Stomach (tissue), 9 donors: ENCODE measurements around the gene SUPT3H. TPM values are rescaled to one million over a fixed set of nuclear protein-coding genes. Genes with fewer than 3 reads are reported as not detected.

Source experiments
- DNase-seq, 2 donors: peaks; one replicate each; pipeline versions ENCODE4 v3.0.0 to v3.0.0-alpha.2; 2013 to 2019
- H3K27ac ChIP-seq, 5 donors: fragments of 200-600 bp in 4 of 5; sonication (generic) in 4 of 5; one replicate each; pipeline ENCODE4 v1.5.1; 2013 to 2019; ENCODE audit warnings: mild to moderate bottlenecking in 1 of 5, moderate library complexity in 1 of 5
- H3K27me3 ChIP-seq, 3 donors: fragments of 200-600 bp; sonication (generic); one replicate each; pipeline ENCODE4 v1.5.1; 2017 to 2019; ENCODE audit warnings: mixed run types in 1 of 3
- H3K36me3 ChIP-seq, 4 donors: fragments of 200-600 bp; sonication (generic); 1 replicate in 3 of 4; 2 replicates in 1 of 4; pipeline ENCODE4 v1.5.1; 2016 to 2019
- H3K4me1 ChIP-seq, 4 donors: fragments of 200-600 bp; sonication (generic); one replicate each; pipeline ENCODE4 v1.5.1; 2016 to 2019
- H3K4me3 ChIP-seq, 4 donors: fragments of 200-600 bp; sonication (generic) in 3 of 4; one replicate each; pipeline ENCODE4 v1.5.1; 2016 to 2019; ENCODE audit warnings: mild to moderate bottlenecking in 1 of 4
- H3K9me3 ChIP-seq, 4 donors: fragments of 200-600 bp; sonication (generic); one replicate each; pipeline ENCODE4 v1.5.1; 2016 to 2019
- EP300 ChIP-seq: sonication (generic); formaldehyde crosslinking; IDR thresholded peaks from one replicate; pipeline ENCODE4 v1.6.1; 2017; ENCODE audit warnings: antibody characterized with exemption
- POLR2A ChIP-seq, 4 donors: fragments of 450-650 bp; IDR thresholded peaks; one replicate each; pipeline ENCODE4 v1.6.1; 2016; ENCODE audit warnings: antibody characterized with exemption in 4 of 4, control low read depth in 2 of 4, mild to moderate bottlenecking in 1 of 4, moderate library complexity in 1 of 4
- POLR2AphosphoS5 ChIP-seq, 3 donors: sonication (generic); formaldehyde crosslinking; IDR thresholded peaks; one replicate each; pipeline ENCODE4 v1.6.1; 2016; ENCODE audit warnings: antibody characterized with exemption in 3 of 3
- WGBS, 5 donors: extraction: QIAGEN DNeasy Blood & Tissue Kit in 3 of 5; methylation state at CpG; one replicate each; pipeline versions ENCODE4 v1.1.5 to v1.1.7; 2013 to 2018; 5-methylcytosine and 5-hydroxymethylcytosine counted together
- intact Hi-C: fragments of 100-400 bp; cut with DNase I; formaldehyde crosslinking; loops from one replicate; pipeline ENCODE4 v1.15.1; 2023; ENCODE audit warnings: low total_unique reads
- polyA plus RNA-seq, 3 donors: library from polyadenylated mRNA; stranded (reverse); fragments of 200-250 nt; gene quantifications; one replicate each; pipeline ENCODE4 v1.2.3, GENCODE V29; 2013
- total RNA-seq, 5 donors: library from RNA; depleted of rRNA; stranded (reverse); fragments of >200 nt; gene quantifications; one replicate each; pipeline versions ENCODE4 v1.1.0 to v1.2.3, GENCODE V29; 2014 to 2016
- TF ChIP-seq, protein P1 (sequence below), 7 experiments: fragments of 450-650 bp in 4 of 7; fragments of 200-600 bp in 3 of 7; sonication (generic) in 3 of 7; IDR thresholded peaks; one replicate each; pipeline ENCODE4 v1.5.1; 2016 to 2019; ENCODE audit warnings: antibody characterized with exemption in 7 of 7, control low read depth in 2 of 7, mild to moderate bottlenecking in 1 of 7
- donor health status: healthy with polysubstance abuse.
- donor health status: Bipolar disorder and iron deficiency.
- donor health status: healthy.

Gene SUPT3H
- total and polyA plus RNA-seq, 8 donors, result 0.29 to 16.2 (median 4.0) TPM; not detected in 1

DNA sequence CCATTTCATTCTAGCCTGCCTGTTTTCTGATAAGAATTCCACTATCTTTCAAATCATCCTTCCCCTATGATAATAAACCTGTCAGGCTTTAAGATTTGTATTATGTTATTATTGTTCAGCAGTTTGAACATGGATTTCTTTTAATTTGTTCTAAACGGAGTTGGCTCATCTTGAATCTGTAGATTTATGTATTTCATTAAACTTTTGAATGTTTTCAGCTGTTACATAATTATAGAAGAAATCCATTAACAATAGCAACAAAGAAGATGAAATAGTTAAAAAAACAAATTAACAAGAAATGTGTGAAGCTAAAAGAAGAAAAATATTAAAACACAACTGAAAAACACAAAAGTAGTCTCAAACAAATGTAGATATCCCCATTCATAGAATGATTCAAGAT, 273.3 kb downstream of the SUPT3H start:
- intact Hi-C loops, result no loop called here
- no peak for TF ChIP-seq EP300
- no peak for TF ChIP-seq POLR2A (IDR thresholded peaks at IDR 0.05)
- TF ChIP-seq POLR2AphosphoS5 (IDR thresholded peaks at IDR 0.05), result no peak
- TF ChIP-seq, protein P1, sequence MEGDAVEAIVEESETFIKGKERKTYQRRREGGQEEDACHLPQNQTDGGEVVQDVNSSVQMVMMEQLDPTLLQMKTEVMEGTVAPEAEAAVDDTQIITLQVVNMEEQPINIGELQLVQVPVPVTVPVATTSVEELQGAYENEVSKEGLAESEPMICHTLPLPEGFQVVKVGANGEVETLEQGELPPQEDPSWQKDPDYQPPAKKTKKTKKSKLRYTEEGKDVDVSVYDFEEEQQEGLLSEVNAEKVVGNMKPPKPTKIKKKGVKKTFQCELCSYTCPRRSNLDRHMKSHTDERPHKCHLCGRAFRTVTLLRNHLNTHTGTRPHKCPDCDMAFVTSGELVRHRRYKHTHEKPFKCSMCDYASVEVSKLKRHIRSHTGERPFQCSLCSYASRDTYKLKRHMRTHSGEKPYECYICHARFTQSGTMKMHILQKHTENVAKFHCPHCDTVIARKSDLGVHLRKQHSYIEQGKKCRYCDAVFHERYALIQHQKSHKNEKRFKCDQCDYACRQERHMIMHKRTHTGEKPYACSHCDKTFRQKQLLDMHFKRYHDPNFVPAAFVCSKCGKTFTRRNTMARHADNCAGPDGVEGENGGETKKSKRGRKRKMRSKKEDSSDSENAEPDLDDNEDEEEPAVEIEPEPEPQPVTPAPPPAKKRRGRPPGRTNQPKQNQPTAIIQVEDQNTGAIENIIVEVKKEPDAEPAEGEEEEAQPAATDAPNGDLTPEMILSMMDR (IDR thresholded peaks at IDR 0.05), result no peak
- Histone ChIP-seq H3K4me3 (no peak overlapping the region), H3K27ac (no peak overlapping the region), H3K4me1 (no peaks in the 10 kb centered on the region), H3K36me3 (no peaks in the 10 kb centered on the region), H3K9me3 (no peaks in the 10 kb centered on the region), H3K27me3 (no peaks in the 10 kb centered on the region)
- no peak for DNase-seq
- 85 to 98% (median 94%) methylated on average over 1 of the region's 1 CpG for WGBS, 5 donors

DNA sequence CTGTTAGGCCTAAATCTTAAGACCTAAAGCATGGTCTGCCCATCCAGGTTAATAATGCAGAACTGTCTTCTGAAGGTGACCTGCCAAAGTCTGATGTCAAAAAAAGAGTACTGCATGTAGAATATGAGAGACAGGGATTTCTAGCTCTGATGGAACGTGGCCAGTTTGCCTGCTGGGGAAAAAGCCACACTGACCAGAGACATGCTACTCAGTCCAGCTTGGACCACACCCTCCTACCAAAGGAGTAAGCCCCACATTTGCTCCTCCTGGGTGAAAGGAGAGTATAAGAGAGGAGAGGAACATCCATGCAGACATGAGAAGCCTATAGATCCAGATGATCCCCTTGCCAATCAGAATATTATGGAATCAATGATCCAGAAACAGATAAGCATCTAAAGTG, 279.5 kb downstream of the SUPT3H start:
- TF ChIP-seq POLR2AphosphoS5 (IDR thresholded peaks at IDR 0.05) (no peak), POLR2A (IDR thresholded peaks at IDR 0.05) (no peak), EP300 (no peak)
- TF ChIP-seq, protein P1 (IDR thresholded peaks at IDR 0.05), result no peak
- Histone ChIP-seq H3K4me3 (no peak overlapping the region), H3K36me3 (no peaks in the 10 kb centered on the region)

DNA sequence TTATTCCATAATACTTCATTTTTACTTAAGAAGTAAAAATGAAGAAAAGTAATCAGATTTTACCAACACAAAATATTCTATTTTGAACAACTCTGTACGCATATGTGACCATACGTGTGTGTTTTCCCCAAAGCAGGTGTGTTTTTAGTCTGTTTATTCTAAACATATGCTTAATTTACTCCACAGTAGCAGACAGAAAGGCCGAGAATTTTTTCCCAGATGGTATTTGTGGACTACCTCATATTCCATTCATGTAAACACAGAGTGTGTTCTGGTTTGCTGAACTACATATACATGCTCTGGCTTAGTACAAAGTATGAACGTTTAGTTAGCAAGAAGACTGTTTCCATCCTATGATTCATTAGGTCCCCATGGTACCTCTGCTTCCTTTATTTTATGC, 282.9 kb downstream of the SUPT3H start:
- intact Hi-C loops, result no loop called here
- 77 to 83% (median 79%) methylated on average over 4 of the region's 4 CpGs for WGBS, 5 donors
- no peak for TF ChIP-seq EP300
- no peak for TF ChIP-seq POLR2AphosphoS5 (IDR thresholded peaks at IDR 0.05)
- TF ChIP-seq, protein P1 (IDR thresholded peaks at IDR 0.05), result no peak
- TF ChIP-seq POLR2A (IDR thresholded peaks at IDR 0.05), result no peak
- no peak for DNase-seq
- H3K9me3 ChIP-seq, result no peaks in the 10 kb centered on the region
- H3K4me3 ChIP-seq, result no peak overlapping the region
- H3K27ac ChIP-seq, result no peak overlapping the region
- H3K27me3 ChIP-seq, result no peaks in the 10 kb centered on the region
- H3K4me1 ChIP-seq, result no peaks in the 10 kb centered on the region
- H3K36me3 ChIP-seq, result no peaks in the 10 kb centered on the region

More for the DNA sequence above, 279.5 kb downstream of the SUPT3H start:
- intact Hi-C loops, result no loop called here
- Histone ChIP-seq H3K27ac (no peak overlapping the region), H3K9me3 (no peaks in the 10 kb centered on the region), H3K4me1 (no peaks in the 10 kb centered on the region), H3K27me3 (no peaks in the 10 kb centered on the region)
- 84 to 100% (median 90%) methylated on average over 1 of the region's 1 CpG for WGBS, 5 donors
- no peak for DNase-seq

DNA sequence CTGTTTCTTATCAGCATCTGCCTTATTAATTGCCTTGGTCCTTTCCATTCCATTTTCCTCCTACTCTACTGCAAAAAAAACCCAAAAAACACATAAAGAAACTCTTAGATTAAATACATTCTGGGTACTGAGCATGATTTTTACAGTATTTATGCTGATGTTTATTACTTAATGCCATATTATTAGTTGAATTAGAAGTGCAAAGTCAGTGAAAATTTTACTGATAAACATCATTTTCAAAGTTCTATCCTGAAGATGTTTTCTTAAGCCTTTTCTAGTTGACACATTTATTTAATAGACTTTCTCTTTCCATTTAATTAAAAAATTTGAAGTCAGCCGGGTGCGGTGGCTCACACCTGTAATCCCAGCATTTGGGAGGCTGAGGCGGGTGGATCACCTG, 285.6 kb downstream of the SUPT3H start:
- no peak for DNase-seq
- H3K4me1 ChIP-seq, result no peaks in the 10 kb centered on the region
- H3K27me3 ChIP-seq, result no peaks in the 10 kb centered on the region
- H3K9me3 ChIP-seq, result no peaks in the 10 kb centered on the region
- WGBS, 5 donors, result 95 to 100% (median 97%) methylated on average over 3 of the region's 3 CpGs
- intact Hi-C loops, result no loop called here
- no peak overlapping the region for H3K27ac ChIP-seq
- no peaks in the 10 kb centered on the region for H3K36me3 ChIP-seq
- TF ChIP-seq POLR2A (IDR thresholded peaks at IDR 0.05) (no peak), POLR2AphosphoS5 (IDR thresholded peaks at IDR 0.05) (no peak), EP300 (no peak)
- TF ChIP-seq, protein P1 (IDR thresholded peaks at IDR 0.05), result no peak
- no peak overlapping the region for H3K4me3 ChIP-seq
